A549 (cell line): Measurements from ENCODE around the gene OR13F1. TPM values are rescaled to one million over a fixed set of nuclear protein-coding genes. Genes with fewer than 3 reads are reported as not detected.

Experiments used
- ATAC-seq, 2 experiments: fragments of 200-7000 bp in 1 of 2; fragments of >200 bp in 1 of 2; cut with Nextera tagmentation in 1 of 2; cut with Tn5 transposase in 1 of 2; 3 replicates each; pipeline versions ENCODE4 v1.8.0 to v1.9.1; 2018 to 2020; ENCODE audit warnings: mild to moderate bottlenecking in 1 of 2, moderate library complexity in 1 of 2
- CTCF ChIA-PET: fragments of 300-600 bp; sonication (Branson Sonifier 250); formaldehyde crosslinking; extraction: SDS; loops from one replicate; lab custom pipeline; 2021; ENCODE audit warnings: antibody characterized with exemption, inconsistent platforms; lab: Yijun Ruan, JAX
- POLR2A ChIA-PET: fragments of 350-600 bp; formaldehyde crosslinking; extraction: SDS; loops from one replicate; lab custom pipeline; 2021; ENCODE audit warnings: antibody characterized with exemption, inconsistent platforms; lab: Yijun Ruan, JAX
- DNase-seq, 2 experiments: peaks; one replicate each; pipeline versions ENCODE4 v3.0.0 to v3.0.0-alpha.2; 2011 to 2016; ENCODE audit warnings: low read depth in 1 of 2, low spot score in 1 of 2
- FAIRE-seq: peaks from 2 replicates; lab custom pipeline; 2011; peaks lifted over from hg19 to GRCh38; lab: Jason Lieb, UNC
- H3K27ac ChIP-seq, 2 experiments: fragments of >200 bp; sonication (Bioruptor Twin); formaldehyde crosslinking; 3 replicates each; pipeline ENCODE4 v1.5.1; 2016 to 2017
- H3K4me1 ChIP-seq: fragments of >200 bp; sonication (Bioruptor Twin); formaldehyde crosslinking; 3 replicates; pipeline ENCODE4 v1.6.1; 2016
- H3K4me2 ChIP-seq: fragments of >200 bp; sonication (Bioruptor Twin); formaldehyde crosslinking; 3 replicates; pipeline ENCODE4 v1.6.1; 2016
- H3K4me3 ChIP-seq: fragments of >200 bp; sonication (Bioruptor Twin); formaldehyde crosslinking; 3 replicates; pipeline ENCODE4 v1.5.1; 2016
- H3K9me3 ChIP-seq: fragments of >200 bp; sonication (Bioruptor Twin); formaldehyde crosslinking; 3 replicates; pipeline ENCODE4 v1.6.1; 2016
- CBX8 ChIP-seq: fragments of 200-600 bp; sonication (generic); IDR thresholded peaks from 2 replicates; pipeline ENCODE4 v1.6.1; 2016
- CHD2 ChIP-seq: fragments of 150-350 bp; IDR thresholded peaks from 2 replicates; pipeline ENCODE4 v1.6.1; 2014; ENCODE audit warnings: low read length; ENCODE audit not compliant: partially characterized antibody
- E2F6 ChIP-seq: IDR thresholded peaks from 2 replicates; pipeline ENCODE4 v1.6.1; 2012; ENCODE audit warnings: low read depth, borderline replicate concordance
- EHF ChIP-seq: fragments of 250-450 bp; sonication (Bioruptor Pico); IDR thresholded peaks from 2 replicates; pipeline ENCODE4 v1.5.0; 2020; ENCODE audit warnings: mild to moderate bottlenecking
- ELK1 ChIP-seq: fragments of 150-350 bp; IDR thresholded peaks from 2 replicates; pipeline ENCODE4 v1.6.1; 2014; ENCODE audit warnings: low read depth, mild to moderate bottlenecking, low read length
- ESRRA ChIP-seq: fragments of 150-350 bp; IDR thresholded peaks from 2 replicates; pipeline ENCODE4 v1.6.1; 2014; ENCODE audit warnings: mild to moderate bottlenecking, low read length, borderline replicate concordance
- FOSB ChIP-seq: fragments of 250-450 bp; sonication (Bioruptor Pico); IDR thresholded peaks from 2 replicates; pipeline ENCODE4 v1.5.0; 2020; ENCODE audit warnings: mild to moderate bottlenecking, moderate library complexity
- FOXS1 ChIP-seq: fragments of 250-450 bp; sonication (Bioruptor Pico); IDR thresholded peaks from 2 replicates; pipeline ENCODE4 v1.5.0; 2020; ENCODE audit warnings: mild to moderate bottlenecking, moderate library complexity
- GATA3 ChIP-seq: IDR thresholded peaks from 2 replicates; pipeline ENCODE4 v1.6.1; 2012; ENCODE audit warnings: borderline replicate concordance
- HDAC2 ChIP-seq: fragments of 200-600 bp; sonication (generic); IDR thresholded peaks from 2 replicates; pipeline ENCODE4 v1.6.1; 2016
- HOXB13 ChIP-seq: fragments of 250-450 bp; sonication (Bioruptor Pico); IDR thresholded peaks from 2 replicates; pipeline ENCODE4 v1.5.0; 2020; ENCODE audit warnings: low read depth, mild to moderate bottlenecking, moderate library complexity
- JUNB ChIP-seq: fragments of >200 bp; sonication (Bioruptor Twin); formaldehyde crosslinking; IDR thresholded peaks from 2 replicates; pipeline ENCODE4 v1.6.1; 2016
- KDM1A ChIP-seq: fragments of 200-600 bp; sonication (generic); IDR thresholded peaks from 2 replicates; pipeline ENCODE4 v1.6.1; 2016; ENCODE audit warnings: low read depth, mild to moderate bottlenecking
- MAZ ChIP-seq: fragments of 150-350 bp; IDR thresholded peaks from 2 replicates; pipeline ENCODE4 v1.6.1; 2014; ENCODE audit warnings: antibody characterized with exemption, low read depth, low read length, borderline replicate concordance
- MYC ChIP-seq: IDR thresholded peaks from 2 replicates; pipeline ENCODE4 v1.6.1; 2012; ENCODE audit warnings: mild to moderate bottlenecking, inconsistent platforms, low read length, improper control_type of control experiment, borderline replicate concordance
- NFE2L2 ChIP-seq: fragments of 150-350 bp; conservative IDR thresholded peaks from 2 replicates; pipeline ENCODE4 v1.6.1; 2014; ENCODE audit warnings: low read length
- NR3C1 ChIP-seq: fragments of >200 bp; sonication (Bioruptor Twin); formaldehyde crosslinking; IDR thresholded peaks from 3 replicates; pipeline ENCODE4 v1.6.1; 2017
- POLR2AphosphoS2 ChIP-seq: conservative IDR thresholded peaks from 2 replicates; pipeline ENCODE4 v1.6.1; 2012; ENCODE audit warnings: low read length, improper control_type of control experiment, inconsistent platforms
- RAD21 ChIP-seq, 2 experiments: fragments of >200 bp in 1 of 2; sonication (Bioruptor Twin) in 1 of 2; formaldehyde crosslinking in 1 of 2; IDR thresholded peaks in 1 of 2; conservative IDR thresholded peaks in 1 of 2; 2 replicates in 1 of 2; 3 replicates in 1 of 2; pipeline ENCODE4 v1.6.1; 2012 to 2018; ENCODE audit warnings: inconsistent platforms in 1 of 2
- RARB ChIP-seq: fragments of 250-450 bp; sonication (Bioruptor Pico); IDR thresholded peaks from 2 replicates; pipeline ENCODE4 v1.8.0; 2021; ENCODE audit warnings: mild to moderate bottlenecking, moderate library complexity
- REST ChIP-seq: fragments of 200-600 bp; sonication (generic); IDR thresholded peaks from 2 replicates; pipeline ENCODE4 v1.6.1; 2016; ENCODE audit warnings: antibody characterized with exemption, mild to moderate bottlenecking, moderate library complexity
- RFX5 ChIP-seq: fragments of 450-650 bp; IDR thresholded peaks from 2 replicates; pipeline ENCODE4 v1.7.1; 2014; ENCODE audit warnings: antibody characterized with exemption, mild to moderate bottlenecking, moderate library complexity
- SREBF2 ChIP-seq: fragments of 450-650 bp; IDR thresholded peaks from 2 replicates; pipeline ENCODE4 v1.6.1; 2014; ENCODE audit warnings: mild to moderate bottlenecking, moderate library complexity
- TP53 ChIP-seq: fragments of 250-450 bp; sonication (Bioruptor Pico); IDR thresholded peaks from 2 replicates; pipeline ENCODE4 v1.5.0; 2021; ENCODE audit warnings: mild to moderate bottlenecking, moderate library complexity
- WGBS: methylation state at CpG from one replicate; pipeline ENCODE4 v1.1.6; 2017; ENCODE audit errors: missing lambda C conversion rate; 5-methylcytosine and 5-hydroxymethylcytosine counted together
- polyA minus RNA-seq: library from RNA; depleted of rRNA, polyadenylated mRNA; stranded (reverse); fragments of >200 nt; gene quantifications from 2 replicates; pipeline ENCODE4 v1.2.3, GENCODE V29; 2011; rRNA and poly(A)+ RNA removed
- polyA plus RNA-seq, 4 experiments: library from polyadenylated mRNA; depleted of rRNA in 3 of 4; stranded (reverse); fragments of >200 nt; fragmentation: RNase III in 1 of 4; extraction: RNeasy Plus Mini Kit Qiagen cat#74134 plus additional on column Dnase treatment in 1 of 4; gene quantifications; 2 replicates in 3 of 4; 3 replicates in 1 of 4; pipeline ENCODE4 v1.2.3, GENCODE V29; 2011 to 2017

The OR13F1 gene
- polyA plus RNA-seq (2011; rRNA removed) (not detected in 2 replicates), polyA plus RNA-seq (2017; fragmentation: RNase III; extraction: RNeasy Plus Mini Kit Qiagen cat#74134 plus additional on column Dnase treatment) (not detected in 3 replicates), polyA minus RNA-seq (not detected in 2 replicates)
- not detected in 2 replicates for polyA plus RNA-seq (2012; cell fraction: cytosol; rRNA removed)
- polyA plus RNA-seq (2012; cell fraction: nucleus; rRNA removed), result not detected in 2 replicates

GRCh38 chr9:104503963-104504362 is at the start of gene OR13F1:
Gene OR13F1, plus strand, starts transcription at chr9:104504263. Its CDS starts 0 bp downstream, at chr9:104504263.
- WGBS, result 35% methylated on average over 5 of the region's 5 CpGs
- Histone ChIP-seq H3K4me2 (no peak within 1 kb of the TSS), H3K27ac (no peak within 1 kb of the TSS), H3K9me3 (no peaks in the 10 kb centered on the region), H3K4me3 (no peak within 1 kb of the TSS), H3K4me1 (no peaks in the 10 kb centered on the region)
- TF ChIP-seq CBX8 (no peak), RARB (CRISPR knock-in tag) (no peak), ELK1 (no peak), POLR2AphosphoS2 (no peak), TP53 (CRISPR knock-in tag) (no peak), ESRRA (no peak), SREBF2 (no peak), MAZ (no peak), RFX5 (no peak), NR3C1 (no peak), HDAC2 (no peak), E2F6 (no peak), KDM1A (no peak)
- no peak for FAIRE-seq
- DNase-seq, result no peak
- ChIA-PET CTCF (no interaction called here), POLR2A (no interaction called here)
- no peak for ATAC-seq

GRCh38 chr9:104456831-104457230 is 47.2 kb upstream of the OR13F1 start:
- Histone ChIP-seq H3K4me3 (no peak overlapping the region), H3K4me2 (no peak overlapping the region), H3K27ac (no peak overlapping the region), H3K9me3 (no peaks in the 10 kb centered on the region), H3K4me1 (no peaks in the 10 kb centered on the region)
- POLR2A ChIA-PET, result no interaction called here
- TF ChIP-seq SREBF2 (no peak), JUNB (no peak), CBX8 (no peak), EHF (CRISPR knock-in tag) (no peak), RAD21 (conservative IDR thresholded peaks at IDR 0.05 in 1 of 2, IDR thresholded peaks at IDR 0.05 in 1 of 2) (no peak), HOXB13 (no peak)
- FAIRE-seq, result no peak
- no peak for DNase-seq
- no peak for ATAC-seq
- CTCF ChIA-PET, result no interaction called here
- 24% methylated on average over 1 of the region's 1 CpG for WGBS

GRCh38 chr9:104463864-104464263 is 40.2 kb upstream of the OR13F1 start:
- Histone ChIP-seq H3K4me3 (no peak overlapping the region), H3K4me1 (no peaks in the 10 kb centered on the region), H3K9me3 (no peaks in the 10 kb centered on the region), H3K4me2 (no peak overlapping the region), H3K27ac (no peak overlapping the region)
- no peak for FAIRE-seq
- no peak for TF ChIP-seq GATA3
- TF ChIP-seq CBX8, result no peak
- no peak for TF ChIP-seq FOSB (CRISPR knock-in tag)
- TF ChIP-seq MYC, result no peak
- TF ChIP-seq RFX5, result no peak
- TF ChIP-seq REST, result no peak
- no peak for TF ChIP-seq NFE2L2
- TF ChIP-seq CHD2, result no peak
- no peak for TF ChIP-seq FOXS1 (CRISPR knock-in tag)
- ChIA-PET CTCF (no interaction called here), POLR2A (no interaction called here)
- ATAC-seq, result no peak
- DNase-seq, result no peak
